Measurements from ENCODE around the gene MROH2B.

MROH2B gene

DNA sequence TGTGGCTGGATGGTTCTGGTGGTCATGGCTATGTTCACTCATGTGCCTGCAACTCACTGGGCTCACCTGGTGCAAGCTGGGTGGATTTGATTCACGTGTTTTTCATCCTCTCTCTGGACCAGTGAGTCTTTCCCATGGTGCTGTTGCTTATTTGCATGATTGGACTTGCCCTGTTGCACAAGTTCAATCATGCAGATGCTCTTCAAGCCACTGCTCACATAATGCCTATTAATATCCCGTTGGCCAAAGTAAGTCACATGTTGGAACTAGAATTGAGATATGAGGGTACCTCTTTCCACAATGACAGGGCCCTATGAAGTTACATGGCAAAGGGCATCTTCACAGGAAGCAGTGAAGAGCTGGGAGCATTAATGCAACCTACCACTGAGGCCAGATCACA lies 26.5 kb upstream of the MROH2B start:
- no peak for DNase-seq (ENCODE audit: low read depth in 1 of 2, low spot score in 1 of 2)
- Histone ChIP-seq H3K27me3 (ENCODE audit: insufficient read depth, poor library complexity, severe bottlenecking) (no peaks in the 10 kb centered on the region), H3K4me3 (replicated peaks; ENCODE audit: insufficient read depth, low read length) (no peak overlapping the region), H3K27ac (replicated peaks) (no peak overlapping the region)
- TF ChIP-seq POLR2AphosphoS5 (IDR thresholded peaks at IDR 0.05; ENCODE audit: low read depth) (no peak), SPI1 (IDR thresholded peaks at IDR 0.05; ENCODE audit: borderline replicate concordance, low read depth) (no peak), GABPA (IDR thresholded peaks at IDR 0.05; ENCODE audit: low read depth) (no peak)
- TF ChIP-seq, protein P1, sequence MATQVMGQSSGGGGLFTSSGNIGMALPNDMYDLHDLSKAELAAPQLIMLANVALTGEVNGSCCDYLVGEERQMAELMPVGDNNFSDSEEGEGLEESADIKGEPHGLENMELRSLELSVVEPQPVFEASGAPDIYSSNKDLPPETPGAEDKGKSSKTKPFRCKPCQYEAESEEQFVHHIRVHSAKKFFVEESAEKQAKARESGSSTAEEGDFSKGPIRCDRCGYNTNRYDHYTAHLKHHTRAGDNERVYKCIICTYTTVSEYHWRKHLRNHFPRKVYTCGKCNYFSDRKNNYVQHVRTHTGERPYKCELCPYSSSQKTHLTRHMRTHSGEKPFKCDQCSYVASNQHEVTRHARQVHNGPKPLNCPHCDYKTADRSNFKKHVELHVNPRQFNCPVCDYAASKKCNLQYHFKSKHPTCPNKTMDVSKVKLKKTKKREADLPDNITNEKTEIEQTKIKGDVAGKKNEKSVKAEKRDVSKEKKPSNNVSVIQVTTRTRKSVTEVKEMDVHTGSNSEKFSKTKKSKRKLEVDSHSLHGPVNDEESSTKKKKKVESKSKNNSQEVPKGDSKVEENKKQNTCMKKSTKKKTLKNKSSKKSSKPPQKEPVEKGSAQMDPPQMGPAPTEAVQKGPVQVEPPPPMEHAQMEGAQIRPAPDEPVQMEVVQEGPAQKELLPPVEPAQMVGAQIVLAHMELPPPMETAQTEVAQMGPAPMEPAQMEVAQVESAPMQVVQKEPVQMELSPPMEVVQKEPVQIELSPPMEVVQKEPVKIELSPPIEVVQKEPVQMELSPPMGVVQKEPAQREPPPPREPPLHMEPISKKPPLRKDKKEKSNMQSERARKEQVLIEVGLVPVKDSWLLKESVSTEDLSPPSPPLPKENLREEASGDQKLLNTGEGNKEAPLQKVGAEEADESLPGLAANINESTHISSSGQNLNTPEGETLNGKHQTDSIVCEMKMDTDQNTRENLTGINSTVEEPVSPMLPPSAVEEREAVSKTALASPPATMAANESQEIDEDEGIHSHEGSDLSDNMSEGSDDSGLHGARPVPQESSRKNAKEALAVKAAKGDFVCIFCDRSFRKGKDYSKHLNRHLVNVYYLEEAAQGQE (IDR thresholded peaks at IDR 0.05; ENCODE audit: insufficient replicate concordance, low read depth): no peak
- TF ChIP-seq, protein P2, sequence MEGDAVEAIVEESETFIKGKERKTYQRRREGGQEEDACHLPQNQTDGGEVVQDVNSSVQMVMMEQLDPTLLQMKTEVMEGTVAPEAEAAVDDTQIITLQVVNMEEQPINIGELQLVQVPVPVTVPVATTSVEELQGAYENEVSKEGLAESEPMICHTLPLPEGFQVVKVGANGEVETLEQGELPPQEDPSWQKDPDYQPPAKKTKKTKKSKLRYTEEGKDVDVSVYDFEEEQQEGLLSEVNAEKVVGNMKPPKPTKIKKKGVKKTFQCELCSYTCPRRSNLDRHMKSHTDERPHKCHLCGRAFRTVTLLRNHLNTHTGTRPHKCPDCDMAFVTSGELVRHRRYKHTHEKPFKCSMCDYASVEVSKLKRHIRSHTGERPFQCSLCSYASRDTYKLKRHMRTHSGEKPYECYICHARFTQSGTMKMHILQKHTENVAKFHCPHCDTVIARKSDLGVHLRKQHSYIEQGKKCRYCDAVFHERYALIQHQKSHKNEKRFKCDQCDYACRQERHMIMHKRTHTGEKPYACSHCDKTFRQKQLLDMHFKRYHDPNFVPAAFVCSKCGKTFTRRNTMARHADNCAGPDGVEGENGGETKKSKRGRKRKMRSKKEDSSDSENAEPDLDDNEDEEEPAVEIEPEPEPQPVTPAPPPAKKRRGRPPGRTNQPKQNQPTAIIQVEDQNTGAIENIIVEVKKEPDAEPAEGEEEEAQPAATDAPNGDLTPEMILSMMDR (IDR thresholded peaks at IDR 0.05; ENCODE audit: insufficient read depth, low read length): no peak

DNA sequence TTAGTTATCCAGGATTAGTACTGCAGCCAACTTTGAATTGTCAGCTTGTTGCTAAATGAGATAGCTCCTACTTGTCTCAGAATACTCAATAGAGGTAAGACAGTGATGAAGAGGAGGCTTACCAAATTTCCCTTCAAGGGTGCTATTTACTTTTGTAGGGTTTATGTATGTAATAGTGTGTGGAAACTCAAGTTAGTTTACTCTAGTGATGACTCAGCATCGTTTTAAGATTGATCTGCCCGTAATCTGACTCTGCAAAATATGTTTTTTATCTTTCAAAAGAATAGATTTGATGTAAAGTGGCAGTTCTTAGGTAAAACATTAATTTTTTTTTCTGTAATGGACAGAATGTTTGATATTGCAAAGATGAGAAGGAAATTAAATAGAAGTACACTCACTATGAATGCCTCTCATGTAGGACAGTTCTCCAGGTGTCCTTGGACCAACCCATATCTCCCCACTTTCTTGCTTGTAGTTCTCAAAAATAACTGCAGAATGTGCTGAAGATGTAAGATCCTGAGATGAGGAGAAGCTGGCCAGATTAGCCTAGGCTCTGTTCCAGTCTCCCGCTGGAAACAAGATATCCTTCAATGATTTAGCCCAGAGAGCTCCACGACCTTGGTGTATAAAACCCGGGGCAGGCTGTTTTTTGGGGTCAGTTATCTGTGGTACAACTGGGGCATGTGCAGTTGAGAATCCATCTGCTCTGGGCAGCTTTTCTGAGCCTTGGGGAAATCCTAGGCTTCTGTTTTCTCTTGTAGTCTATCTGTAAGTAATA lies 24.4 kb upstream of the MROH2B start:
- no peak overlapping the region for H3K4me3 ChIP-seq (replicated peaks; ENCODE audit: insufficient read depth, low read length)
- H3K27me3 ChIP-seq (ENCODE audit: insufficient read depth, poor library complexity, severe bottlenecking): no peaks in the 10 kb centered on the region
- no peak for DNase-seq (ENCODE audit: low read depth in 1 of 2, low spot score in 1 of 2)
- TF ChIP-seq POLR2AphosphoS5 (IDR thresholded peaks at IDR 0.05; ENCODE audit: low read depth) (no peak), SPI1 (IDR thresholded peaks at IDR 0.05; ENCODE audit: borderline replicate concordance, low read depth) (no peak), GABPA (IDR thresholded peaks at IDR 0.05; ENCODE audit: low read depth) (no peak)
- TF ChIP-seq, protein P1 (IDR thresholded peaks at IDR 0.05; ENCODE audit: insufficient replicate concordance, low read depth): no peak
- TF ChIP-seq, protein P2 (IDR thresholded peaks at IDR 0.05; ENCODE audit: insufficient read depth, low read length): no peak
- H3K27ac ChIP-seq (replicated peaks): no peak overlapping the region

DNA sequence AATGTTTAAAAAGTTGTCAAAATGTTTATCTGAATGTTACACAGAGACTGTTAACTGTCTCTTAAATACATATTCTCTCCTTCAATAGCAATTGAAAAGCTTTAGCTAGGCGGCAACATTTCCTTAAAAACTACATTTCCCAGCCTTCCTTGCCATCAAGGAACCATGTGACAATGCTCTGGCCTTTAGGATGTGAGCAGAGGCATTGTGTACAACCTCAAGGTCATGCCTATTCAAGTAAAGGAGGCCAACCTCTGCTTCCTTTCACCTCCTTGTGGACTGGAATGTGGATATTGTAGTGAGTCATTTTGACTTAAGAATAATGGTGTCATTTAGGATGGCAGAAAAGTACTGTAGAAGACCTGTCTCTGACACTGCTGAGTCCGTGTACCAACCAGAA lies 23.7 kb upstream of the MROH2B start:
- no peak overlapping the region for H3K27ac ChIP-seq (replicated peaks)
- no peak for TF ChIP-seq GABPA (IDR thresholded peaks at IDR 0.05; ENCODE audit: low read depth)
- TF ChIP-seq POLR2AphosphoS5 (IDR thresholded peaks at IDR 0.05; ENCODE audit: low read depth): no peak
- TF ChIP-seq, protein P1 (IDR thresholded peaks at IDR 0.05; ENCODE audit: insufficient replicate concordance, low read depth): no peak
- TF ChIP-seq SPI1 (IDR thresholded peaks at IDR 0.05; ENCODE audit: borderline replicate concordance, low read depth): no peak
- TF ChIP-seq, protein P2 (IDR thresholded peaks at IDR 0.05; ENCODE audit: insufficient read depth, low read length): no peak
- no peak for DNase-seq (ENCODE audit: low read depth in 1 of 2, low spot score in 1 of 2)
- H3K27me3 ChIP-seq (ENCODE audit: insufficient read depth, poor library complexity, severe bottlenecking): peaks cover 2% of the 10 kb centered on the region
- no peak overlapping the region for H3K4me3 ChIP-seq (replicated peaks; ENCODE audit: insufficient read depth, low read length)
